HG02840 (cell line): ENCODE data around the gene TSPAN5.
"Not testable (repeated sequence)": the region's sequence is repeated elsewhere in the genome, so short reads cannot be mapped to it uniquely, and the experiment has no call there.

ENCODE experiments used
- ATAC-seq: cut with Tn5 transposase; IDR thresholded peaks from one replicate; pipeline ENCODE4 v1.9.1; 2021; ENCODE audit warnings: mild to moderate bottlenecking, moderate library complexity, moderate number of reproducible peaks; ENCODE audit not compliant: unreplicated experiment, low FRiP score

TSPAN5 gene

DNA sequence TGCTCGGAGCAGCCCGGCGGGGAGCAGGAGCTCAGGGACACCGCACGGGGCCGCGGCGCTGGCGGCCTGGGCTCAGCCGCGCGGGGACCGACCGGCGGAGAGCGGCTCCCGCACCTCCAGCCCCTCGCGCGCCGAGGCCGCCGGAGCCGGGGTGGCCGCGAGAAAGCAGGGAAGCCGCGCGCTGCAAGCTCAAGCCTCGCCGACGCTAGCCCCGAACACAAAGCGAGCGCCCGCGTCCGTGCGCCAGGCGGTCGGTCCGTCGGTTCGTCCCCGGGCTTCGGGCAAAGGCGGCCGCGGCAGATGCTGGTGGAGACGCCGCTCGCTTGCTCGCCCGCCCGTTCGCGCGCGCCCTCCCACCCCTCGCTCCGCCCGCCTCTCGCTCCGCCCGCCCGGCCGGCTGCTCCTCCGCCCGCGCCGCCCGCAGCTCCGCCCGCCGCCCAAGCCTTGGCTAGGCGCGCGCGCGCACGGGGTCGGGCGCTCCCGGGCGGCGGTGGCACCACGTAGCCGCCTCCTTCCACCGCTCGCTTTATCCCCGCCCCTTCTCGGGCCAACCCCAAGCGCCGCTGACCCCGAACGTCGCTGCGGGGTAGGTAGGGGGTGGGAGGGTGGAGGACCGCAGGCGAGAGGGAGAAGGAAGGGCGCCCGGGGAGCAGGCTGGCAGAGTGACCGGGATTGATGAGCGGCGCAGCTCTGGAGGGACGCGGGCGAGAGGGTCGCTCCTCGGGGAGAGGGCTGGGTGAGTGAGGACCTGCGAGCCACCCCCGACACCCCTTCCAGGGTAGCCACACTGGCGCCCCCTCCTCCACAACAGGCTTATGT is at the start of gene TSPAN5:
TSS of gene TSPAN5 (minus strand) at position 325 of the 819 bp plus-strand sequence.
- ATAC-seq, result peak; percentile 55

GRCh38 chr4:98706935-98707334 is 48.5 kb upstream of the TSPAN5 start:
- no peak for ATAC-seq

DNA sequence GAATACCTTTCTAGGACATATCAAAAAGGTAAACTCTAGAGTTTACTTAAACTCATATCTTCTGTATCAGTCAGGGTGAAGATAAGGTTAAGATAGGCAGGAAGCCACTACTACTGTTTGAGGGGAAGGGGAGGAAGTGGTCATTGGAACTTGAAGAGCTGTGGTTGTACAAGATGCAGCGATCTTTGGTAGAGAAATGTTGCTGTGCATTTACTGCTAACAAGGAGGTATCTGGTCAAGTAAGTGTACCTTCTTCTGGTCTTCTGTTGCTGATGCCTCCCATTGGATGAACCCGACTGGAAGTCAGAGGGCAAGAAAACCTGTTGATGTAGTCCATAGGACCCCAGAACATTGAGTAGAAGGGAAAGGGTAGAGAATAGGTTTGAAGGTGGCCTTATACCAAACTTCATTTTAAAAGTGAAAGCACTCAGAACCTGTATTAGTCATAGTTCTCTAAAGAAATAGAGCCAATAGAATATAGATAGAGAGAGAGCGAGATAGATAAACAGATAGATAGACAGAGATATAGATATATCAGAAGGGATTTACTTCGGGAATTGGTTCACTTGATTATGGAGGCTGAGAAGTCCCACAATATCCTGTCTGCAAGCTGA is 47.9 kb upstream of the TSPAN5 start:
- ATAC-seq, result no peak

DNA sequence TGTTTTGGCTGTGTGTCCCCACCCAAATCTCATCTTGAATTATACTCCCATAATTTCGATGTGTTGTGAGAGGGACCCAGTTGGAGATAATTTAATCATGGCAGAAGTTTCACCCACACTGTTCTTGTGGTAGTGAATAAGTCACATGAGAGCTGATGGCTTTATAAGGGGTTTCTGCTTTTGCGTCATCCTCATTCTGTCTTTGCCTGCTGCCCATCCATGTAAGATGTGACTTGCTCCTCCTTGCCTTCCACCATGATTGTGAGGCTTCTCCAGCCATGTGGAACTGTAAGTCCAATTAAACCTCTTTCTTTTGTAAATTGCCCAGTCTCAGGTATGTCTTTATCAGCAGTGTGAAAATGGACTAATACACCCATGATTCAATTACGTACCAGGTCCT is 47.2 kb upstream of the TSPAN5 start:
- ATAC-seq, result not testable (repeated sequence)

- no peak for ATAC-seq
Observed at GRCh38 chr4:98700656-98701055, 42.2 kb upstream of the TSPAN5 start.

GRCh38 chr4:98694076-98694475 is 35.7 kb upstream of the TSPAN5 start:
- no peak for ATAC-seq

GRCh38 chr4:98692411-98692810 is 34.0 kb upstream of the TSPAN5 start:
- ATAC-seq, result no peak

DNA sequence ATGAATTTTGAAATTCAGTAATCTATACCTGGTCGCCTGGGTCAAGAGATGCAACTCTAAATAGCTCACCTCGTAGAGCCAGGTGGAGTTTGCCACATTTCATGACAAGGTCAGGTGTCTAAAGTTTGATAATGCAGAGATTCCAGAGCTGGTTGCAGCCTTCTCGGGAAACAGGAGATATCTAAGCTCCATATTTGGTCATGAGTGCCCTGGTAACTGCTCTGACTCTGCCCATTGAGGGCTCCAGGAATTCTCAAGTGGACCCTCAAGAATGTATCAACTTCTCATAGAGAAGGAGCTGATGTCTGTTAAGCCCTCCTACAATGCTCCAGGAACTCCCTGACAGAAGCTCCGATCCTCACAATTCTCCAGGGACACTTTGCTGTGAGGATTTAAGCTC is 33.2 kb upstream of the TSPAN5 start:
- ATAC-seq, result no peak

GRCh38 chr4:98689507-98690174 is 31.2 kb upstream of the TSPAN5 start:
- no peak for ATAC-seq

DNA sequence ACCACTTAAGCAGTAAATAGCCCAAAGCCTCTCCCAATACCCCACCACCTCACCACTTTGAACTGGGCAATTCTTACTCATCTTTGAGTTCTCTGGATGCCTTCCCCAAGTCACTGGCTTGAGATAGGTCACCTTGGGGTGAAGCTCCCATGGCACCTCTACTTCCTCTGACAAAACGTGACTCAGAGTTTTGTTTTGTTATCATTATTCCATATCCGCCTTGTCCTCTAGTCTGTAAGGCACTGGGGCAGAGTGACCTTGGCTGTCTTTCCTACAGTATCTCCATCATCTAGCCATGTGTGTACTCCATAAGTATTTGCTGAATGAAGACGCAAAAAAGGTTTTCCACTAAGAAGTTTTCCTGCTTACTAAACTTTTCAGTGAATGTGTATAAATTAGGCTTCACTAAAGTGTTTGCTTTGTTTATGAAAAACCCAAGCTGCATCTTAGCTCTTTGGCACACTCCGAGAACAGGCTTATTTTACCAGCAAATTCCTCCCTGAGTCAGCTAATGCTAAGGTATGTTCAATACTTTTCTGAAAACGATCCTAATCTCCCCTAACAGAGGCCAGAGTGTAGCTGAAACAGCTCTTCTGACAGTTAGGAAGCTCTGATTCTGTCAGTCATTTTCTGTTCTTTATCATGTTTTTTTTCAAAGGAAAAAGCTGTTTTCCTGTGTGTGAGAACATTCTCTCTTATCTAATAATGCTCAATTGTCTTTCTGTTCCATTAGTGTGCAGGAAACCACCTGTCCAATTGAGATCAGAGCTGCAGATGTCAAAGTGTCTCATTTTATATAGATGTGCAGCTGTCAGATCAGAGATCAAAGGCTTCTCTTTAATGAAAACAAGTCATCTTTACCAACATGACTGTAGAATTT is 30.2 kb upstream of the TSPAN5 start:
- ATAC-seq, result no peak

- no peak for ATAC-seq
Observed at GRCh38 chr4:98687876-98688275, 29.5 kb upstream of the TSPAN5 start.

DNA sequence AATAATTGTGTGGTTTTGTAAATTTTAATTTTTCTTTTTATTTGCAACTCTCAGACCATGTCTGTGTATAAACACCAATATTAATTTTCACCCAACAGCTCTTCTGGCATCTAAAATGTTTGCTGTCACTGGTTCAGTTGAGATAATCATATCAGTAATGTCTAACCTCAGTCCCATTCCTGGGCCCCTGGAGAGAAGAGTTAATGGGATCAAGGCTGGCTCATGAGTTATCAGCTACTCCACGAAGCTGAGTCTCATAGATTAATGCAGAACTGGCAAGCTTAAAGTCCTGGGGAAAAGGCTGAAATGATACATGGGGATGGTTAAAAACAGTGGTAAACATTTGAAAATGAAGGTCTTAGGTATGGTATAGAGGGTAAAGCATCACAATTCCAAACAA is 28.4 kb upstream of the TSPAN5 start:
- ATAC-seq, result no peak

DNA sequence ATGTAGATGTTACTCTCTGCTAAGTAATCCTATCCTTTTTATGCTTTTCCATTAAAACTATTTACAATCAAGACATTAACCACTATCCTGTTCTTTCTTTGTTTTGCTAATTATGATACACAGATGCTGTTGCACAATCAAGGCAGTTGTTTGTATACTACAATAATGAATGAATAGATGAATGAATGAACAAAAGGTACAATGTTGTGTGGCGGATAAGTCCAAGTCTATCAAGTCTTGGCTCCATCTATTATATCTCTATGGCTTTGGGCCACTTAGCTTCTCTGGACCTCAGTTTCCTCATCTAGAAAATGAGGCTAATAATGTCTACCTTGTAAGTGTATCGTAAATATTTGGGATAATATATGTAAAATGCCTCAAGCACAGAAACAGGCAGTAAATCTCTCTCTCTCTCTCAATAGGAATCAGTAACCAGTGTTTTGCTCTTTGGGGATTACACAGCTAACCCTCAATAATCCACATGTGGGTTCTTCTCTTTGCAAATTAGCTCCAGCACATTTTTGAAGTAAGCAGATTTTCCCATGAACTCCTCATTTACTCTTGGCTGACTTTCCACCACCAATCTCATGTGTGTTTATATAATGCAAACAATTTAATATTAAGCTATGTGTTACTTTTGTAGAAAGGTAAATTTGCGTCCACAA is 27.8 kb upstream of the TSPAN5 start:
- ATAC-seq, result no peak

DNA sequence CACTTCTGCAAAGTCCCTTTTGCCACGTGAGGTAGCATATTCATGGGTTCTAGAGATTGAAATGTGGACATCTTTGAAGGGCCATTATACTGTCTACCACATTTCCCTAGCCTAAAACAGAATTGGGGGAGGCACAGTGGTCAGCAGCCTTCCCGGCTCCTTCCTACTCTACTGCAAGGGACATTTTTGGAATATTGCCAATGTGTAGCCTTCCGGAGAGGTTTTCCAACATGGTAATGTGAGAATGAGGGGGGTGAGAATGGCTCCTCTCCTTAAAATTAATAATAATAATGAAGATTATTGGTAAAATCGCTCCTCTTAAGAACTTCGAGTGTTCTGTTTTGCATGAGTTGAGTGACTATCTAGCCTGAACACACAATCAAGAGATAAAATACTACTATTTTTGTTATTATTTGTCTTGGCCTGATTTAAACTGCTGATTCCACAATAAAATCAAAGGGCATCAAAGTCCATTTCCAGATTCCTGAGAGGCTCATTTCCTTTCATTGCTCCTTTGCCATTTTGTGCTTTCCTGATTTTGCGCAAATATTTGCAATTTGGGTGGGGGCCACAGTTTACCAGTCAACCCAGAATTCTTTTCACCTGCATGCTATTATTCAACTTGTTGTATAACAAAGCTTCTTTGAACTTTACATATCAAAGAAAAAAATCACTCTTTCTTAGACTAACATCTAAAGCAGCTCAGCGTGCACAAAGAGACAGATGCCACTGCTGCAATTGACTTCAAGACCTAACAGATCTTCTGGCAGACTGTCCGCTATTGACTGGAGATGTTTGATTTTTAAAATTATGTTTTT is 27.0 kb upstream of the TSPAN5 start:
- no peak for ATAC-seq

- no peak for ATAC-seq
Observed at GRCh38 chr4:98682719-98683118, 24.3 kb upstream of the TSPAN5 start.

GRCh38 chr4:98680806-98681205 is 22.4 kb upstream of the TSPAN5 start:
- no peak for ATAC-seq

DNA sequence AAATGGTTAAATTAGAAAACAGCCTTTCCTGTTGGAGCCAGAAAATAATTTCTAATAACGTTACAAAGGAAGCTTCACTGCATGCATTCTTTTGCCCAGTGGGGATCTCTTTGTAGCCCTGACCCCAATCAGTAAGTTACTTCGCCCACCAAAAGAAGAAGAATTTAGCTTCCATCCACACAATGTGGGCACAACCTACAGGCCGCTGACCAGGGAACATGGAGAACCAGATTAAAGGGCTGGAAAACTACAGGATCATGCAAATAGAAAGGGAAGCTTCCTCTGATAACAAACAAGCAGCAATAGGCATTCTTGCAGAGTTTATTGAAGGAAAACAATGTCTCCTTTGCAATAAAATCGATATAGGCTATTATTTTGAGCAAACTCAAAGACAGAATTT is 21.3 kb upstream of the TSPAN5 start:
- ATAC-seq, result no peak

DNA sequence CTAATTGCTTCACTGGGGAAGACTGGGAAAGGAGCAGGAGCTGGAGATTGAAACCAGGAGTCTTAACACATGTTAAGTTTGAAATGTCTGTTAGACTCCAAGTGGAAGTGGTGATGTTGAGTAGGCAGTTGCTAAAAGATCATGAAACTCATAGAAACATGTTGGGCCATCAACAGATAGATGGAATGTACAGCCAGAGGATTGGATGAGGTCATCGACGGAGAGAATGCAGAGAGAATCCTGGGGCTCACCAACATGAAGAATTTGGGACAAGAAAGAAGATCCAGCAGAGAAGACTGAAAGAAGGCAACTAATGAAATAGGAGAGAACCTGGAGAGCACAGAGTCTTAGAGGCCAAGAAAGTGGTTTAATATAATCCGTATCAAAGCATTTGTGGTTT is 19.4 kb upstream of the TSPAN5 start:
- ATAC-seq, result no peak
